Loucy (cell line): ENCODE results near the gene GTF3C4.

Experiments used
- CTCF ChIP-seq: fragments of 200-600 bp; sonication (generic); conservative IDR thresholded peaks from 2 replicates; pipeline ENCODE4 v1.5.1; 2014; ENCODE audit warnings: mild to moderate bottlenecking, antibody characterized with exemption, low read length
- EZH2phosphoT487 ChIP-seq: fragments of 200-600 bp; IDR thresholded peaks from 2 replicates; pipeline ENCODE4 v1.6.1; 2018; ENCODE audit warnings: antibody characterized with exemption, mild to moderate bottlenecking, moderate library complexity, borderline replicate concordance

- TF ChIP-seq CTCF (no peak), EZH2phosphoT487 (no peak)
These were observed 63.1 kb downstream of the GTF3C4 start for GRCh38 chr9:132733260-132733815.
